Stimulated activated CD8-positive, alpha-beta memory T cell treated with anti-CD3 and anti-CD28 coated beads, Interleukin-12 subunit alpha, Interleukin-12 subunit beta, amount 100 ng/mL, for 24 hours (primary cell): Measurements from ENCODE around the gene TMEM184C.

Source experiments
- DNase-seq: peaks from one replicate; pipeline ENCODE4 v3.0.0-alpha.2; 2020; ENCODE audit errors: extremely low read depth

Gene TMEM184C

DNA sequence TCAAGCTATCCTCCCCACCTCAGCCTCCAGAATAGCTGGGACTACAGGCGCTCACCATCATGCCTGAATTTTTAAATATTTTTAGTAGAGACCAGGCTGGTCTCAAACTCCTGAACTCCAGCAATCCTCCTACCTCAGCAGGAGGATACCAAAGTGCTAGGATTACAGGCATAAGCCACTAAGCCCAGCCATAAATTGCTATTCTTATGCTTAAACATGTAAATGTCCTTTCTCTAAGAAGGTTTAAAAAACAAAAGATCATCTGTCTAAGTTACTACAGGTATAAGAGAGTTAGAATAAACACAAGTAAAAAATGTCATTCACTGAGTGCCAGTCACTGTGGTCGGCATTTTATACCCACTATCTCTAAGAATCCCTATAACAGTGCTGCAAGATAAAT, 38.4 kb downstream of the TMEM184C start:
- DNase-seq = no peak

DNA sequence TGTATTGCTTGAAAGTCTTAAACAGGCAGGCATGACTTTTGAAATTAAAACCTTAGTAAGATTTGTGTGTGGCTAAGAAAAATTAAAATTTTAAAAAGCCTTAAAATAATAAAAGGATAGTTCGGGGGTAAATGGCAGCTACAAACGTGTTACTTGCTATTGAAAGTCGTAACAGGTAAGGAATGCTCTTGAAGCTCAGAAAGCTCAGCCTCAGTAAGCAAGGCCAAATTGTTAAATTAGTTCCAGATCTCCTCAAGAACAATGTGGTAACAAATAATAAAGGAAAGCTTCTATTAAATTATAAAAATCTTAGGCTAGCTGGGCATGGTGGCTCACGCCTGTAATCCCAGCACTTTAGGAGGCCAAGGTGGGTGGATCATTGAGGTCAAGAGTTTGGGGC, 41.3 kb downstream of the TMEM184C start:
- DNase-seq = no peak

DNA sequence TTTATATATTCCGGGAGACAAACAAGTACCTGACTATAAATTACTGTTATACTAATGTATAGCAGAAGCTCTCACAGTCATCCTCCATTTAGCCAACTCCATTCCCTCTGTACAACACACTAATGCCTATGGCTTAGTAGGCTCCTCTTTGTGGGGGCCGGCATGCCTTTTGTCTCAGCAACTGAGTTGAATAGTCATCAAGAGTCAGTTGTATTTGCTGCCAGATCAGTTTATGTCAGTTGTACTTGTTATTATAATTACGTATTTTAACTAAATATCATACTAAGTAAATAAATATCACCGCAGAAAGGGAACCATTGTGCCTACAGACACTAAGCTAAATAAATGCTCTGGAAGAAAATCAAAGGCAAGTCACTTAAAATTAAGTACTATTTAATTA, 56.9 kb downstream of the TMEM184C start:
- DNase-seq = no peak

DNA sequence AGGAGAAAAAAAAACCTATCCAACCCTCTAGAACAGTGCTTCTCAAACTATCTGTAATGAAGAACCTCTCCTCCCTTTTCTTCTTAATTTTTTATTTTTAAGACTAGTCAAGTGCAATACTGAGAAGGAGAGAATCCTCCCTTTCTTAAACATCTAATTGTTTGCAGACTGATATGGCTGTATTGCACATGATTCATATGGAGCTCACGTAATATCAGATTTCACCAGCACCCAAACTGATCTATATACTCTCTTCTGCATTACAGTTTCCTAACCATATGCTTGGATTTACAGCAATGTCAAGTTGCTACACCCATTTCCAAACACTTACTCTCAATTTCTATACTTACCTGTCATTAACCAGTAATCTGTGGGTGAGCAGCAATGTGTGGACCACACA, 57.3 kb downstream of the TMEM184C start:
- DNase-seq = no peak

DNA sequence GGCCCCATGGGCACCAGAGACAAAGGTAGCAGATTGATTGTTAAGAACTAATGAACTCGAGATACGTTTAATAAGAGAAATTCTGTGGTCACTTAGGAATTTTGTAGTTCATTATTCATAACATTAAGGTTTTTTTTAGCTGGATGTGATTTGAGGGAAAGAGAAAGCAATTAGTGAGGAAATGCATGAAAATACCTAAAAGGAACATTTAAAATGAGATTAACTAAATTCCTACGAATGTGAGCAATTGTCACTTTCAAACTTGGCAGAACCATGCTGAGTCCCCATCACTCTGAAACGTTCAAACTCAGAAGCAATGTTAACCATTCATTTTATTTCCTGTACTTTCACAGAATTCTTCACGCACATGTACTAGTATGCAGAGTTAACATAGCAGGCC, 60.9 kb downstream of the TMEM184C start:
- DNase-seq = no peak

DNA sequence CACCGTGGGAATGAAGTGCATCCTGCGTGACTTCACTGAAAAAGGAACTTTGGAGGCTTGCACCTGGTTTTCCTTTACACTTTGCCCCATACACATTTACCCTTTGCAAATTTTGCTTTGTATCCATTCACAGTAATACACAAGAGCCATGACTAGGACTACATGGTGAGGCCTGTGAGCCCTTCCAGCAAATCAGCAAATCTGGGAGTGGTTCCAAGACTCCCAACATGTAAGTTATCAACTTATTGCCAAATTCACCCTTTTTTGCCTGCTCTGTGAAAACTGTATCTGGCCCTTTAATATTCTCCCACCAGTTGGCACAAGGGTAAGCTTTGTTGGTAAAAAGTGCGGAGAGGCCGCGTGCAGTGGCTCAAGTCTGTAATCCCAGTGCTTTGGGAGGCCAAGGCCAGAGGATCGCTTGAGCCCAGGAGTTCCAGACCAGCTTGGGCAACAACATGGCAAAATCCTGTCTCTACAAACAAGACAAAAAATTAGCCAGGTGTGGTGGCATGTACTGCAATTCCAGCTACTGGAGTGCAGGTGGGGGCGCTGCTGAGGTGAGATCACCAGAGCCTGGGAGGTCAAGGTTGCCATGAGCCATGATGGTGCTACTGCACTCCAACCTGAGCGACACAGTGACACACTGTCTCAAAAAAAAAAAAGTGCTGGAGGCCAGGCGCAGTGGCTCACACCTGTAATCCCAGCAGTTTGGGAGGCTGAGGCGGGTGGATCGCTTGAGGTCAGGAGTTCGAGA, 61.8 kb downstream of the TMEM184C start:
- DNase-seq = no peak

DNA sequence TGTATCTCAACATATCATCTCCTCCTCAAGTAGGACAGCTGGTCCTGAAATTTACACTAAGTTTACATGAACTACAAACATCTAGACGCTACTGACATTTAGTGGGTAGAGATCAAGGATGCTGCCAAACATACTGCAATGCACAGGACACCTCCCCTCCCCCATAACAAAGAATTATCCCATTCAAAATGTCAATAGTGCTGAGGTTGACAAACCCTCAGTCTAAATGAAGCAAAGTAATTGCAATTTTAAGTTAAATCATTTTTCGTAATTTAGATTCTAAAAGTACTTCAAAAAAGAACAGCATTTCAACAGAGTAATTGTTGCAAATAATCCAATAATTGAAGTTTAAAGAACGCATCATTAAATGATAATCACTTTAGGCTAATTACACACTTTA, 65.6 kb downstream of the TMEM184C start:
- no peak for DNase-seq

DNA sequence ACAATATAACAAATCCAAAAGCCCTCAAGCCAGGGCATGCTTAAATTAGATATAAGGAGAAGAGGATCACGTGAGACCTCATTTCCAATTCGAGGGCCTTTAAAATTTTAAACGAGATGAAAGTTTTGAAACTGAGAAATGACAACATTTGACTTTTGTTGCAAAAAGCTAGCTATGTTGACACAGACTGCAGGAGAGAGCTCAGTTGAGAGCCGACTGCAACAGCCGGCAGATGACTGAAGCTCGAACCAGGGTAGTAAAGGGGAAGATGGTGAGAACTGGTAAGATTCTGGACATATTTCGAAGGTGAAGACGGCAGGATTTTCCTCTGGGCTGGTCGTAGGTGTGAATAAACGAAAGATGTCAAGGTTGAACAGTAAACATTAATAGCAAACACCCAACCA, 66.0 kb downstream of the TMEM184C start:
- no peak for DNase-seq

DNA sequence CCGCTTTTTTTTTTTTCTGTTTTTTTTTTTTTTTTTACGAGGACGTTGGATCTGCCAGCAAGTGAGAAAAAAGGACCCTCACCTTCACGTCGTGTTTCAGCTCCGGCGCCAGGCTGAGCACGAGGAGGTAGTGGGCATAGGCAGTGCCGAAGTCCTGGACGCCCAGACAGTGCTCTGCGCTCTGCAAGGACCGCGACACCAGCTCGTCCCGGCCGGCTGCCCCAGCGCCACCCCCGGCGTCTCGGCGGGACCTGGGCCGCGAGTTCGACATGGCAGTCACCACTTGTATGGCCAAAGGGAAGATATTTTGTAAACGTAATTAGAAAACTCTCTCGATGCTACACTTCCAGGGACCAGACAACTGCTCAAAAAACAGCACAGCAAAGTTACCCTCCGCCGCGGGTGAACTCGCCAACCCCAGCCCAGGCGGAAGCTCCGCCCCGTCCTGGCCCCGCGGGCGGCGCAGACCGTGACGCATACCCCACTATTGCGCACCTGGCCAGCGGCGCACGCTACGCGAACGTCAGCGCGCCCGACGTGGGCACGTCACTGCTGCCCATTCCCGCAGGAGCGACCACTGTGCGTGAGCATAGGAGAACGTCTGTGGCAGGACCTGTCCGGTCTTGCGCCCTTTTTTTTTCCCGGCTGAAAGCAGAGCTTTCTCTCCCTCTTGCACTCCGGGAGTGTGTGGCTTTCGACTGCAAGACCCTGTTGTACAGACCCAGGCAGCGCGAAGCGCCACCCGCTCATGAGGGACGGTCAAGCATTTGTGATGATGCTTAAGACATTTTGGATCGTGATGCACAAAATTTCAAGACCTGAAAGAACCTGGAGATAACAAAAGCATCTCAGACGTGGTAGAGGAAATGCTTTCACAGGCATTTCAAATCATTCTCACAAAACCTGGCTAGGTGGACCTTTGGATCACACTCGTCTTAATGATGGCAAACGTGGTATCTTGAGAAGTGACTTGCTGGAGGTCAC, 66.8 kb downstream of the TMEM184C start, which contains the start of gene PRMT9:
TSS of gene PRMT9 (minus strand) at position 447 of the 984 bp plus-strand sequence. CDS start at position 271, 176 bp downstream.
- peak; percentile 80 for DNase-seq

DNA sequence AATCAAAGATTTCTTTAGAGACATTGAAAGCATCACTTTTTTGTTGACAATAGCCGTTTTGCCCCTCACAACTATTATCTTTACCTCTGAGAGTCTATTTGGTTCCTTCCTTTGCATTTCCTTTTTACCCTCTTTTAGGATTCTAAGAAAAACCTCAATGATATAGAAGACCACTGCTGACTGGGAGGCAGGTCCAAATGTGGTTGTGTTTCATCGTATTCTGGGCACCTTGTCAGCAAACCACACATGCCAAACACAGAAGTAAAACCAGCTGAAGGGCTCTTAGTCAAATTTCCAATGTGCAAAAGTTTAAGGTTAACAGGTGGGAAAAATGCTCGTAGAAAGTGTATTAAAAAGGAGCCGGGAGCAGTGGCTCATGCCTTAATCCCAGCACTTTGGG, 71.9 kb downstream of the TMEM184C start:
- no peak for DNase-seq

DNA sequence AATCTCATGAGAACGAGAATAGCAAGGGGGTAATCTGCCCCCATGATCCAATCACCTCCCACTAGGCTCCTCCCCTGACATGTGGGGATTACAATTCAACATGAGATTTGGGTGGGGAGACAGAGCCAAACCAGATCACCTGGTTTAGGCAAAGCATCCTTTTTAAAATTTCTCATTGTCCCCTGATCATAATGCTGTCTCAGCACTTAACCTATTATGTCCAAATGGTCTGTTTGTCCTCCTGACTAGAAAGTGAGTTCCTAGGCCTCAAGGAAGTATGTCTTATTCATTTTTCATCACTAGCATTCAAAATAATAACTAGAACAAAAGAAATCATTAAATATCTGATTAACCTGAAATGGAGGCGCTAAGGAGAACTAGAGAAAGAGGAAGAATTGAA, 74.6 kb downstream of the TMEM184C start:
- DNase-seq = no peak

DNA sequence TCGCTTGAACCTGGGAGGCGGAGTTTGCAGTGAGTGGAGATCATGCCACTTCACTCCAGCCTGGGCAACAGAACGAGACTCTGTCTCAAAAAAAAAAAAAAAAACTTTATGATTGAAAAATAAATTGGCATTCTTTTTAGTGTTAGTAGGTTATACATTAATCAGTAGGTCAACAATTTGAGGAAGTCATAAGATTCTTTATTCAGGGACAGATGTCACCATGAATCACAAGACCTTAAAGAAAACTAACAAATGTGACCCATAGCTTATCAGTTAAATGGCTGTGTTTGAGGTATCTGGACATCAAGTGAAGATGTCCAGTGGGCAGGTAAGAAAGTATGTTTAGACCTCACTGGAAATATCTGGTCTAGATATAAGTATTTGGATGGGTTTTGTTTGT, 76.0 kb downstream of the TMEM184C start:
- DNase-seq = no peak

DNA sequence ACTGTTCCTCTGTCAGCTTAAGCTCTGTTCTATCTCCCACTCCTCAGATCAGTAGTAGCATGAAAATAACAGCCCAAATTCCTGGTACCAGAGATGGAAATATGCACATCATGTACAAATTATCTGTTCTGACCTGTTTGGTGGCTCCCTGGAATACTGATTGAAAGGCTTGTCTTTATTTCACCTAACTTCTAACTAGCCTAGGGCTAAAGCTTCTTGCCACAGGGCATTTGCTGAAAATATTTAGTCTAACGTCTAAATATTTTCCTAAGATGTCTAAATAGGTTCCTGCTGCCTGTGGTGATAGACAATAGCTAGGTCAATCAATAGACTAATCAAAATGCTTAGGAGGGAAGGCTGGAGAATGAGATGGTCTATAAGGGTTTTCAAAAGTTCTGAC, 79.7 kb downstream of the TMEM184C start:
- DNase-seq = no peak

DNA sequence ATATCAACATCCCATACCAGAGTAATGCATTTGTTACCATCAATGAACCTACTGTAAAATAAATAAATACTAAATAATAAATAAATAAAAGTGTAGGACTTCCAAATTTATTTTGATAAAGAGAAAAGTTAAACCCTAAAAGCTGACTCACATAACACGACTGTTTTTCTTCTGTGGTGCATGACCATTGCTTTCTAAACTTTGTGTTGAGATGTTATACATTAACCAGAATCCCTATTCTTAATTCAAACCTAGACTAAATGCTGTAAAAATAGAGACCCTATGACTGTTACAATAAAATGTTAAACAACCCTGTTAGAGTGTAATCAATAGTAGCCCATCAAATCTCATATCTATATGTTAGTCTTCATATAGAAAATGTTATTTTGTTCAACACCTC, 87.6 kb downstream of the TMEM184C start:
- DNase-seq = no peak

DNA sequence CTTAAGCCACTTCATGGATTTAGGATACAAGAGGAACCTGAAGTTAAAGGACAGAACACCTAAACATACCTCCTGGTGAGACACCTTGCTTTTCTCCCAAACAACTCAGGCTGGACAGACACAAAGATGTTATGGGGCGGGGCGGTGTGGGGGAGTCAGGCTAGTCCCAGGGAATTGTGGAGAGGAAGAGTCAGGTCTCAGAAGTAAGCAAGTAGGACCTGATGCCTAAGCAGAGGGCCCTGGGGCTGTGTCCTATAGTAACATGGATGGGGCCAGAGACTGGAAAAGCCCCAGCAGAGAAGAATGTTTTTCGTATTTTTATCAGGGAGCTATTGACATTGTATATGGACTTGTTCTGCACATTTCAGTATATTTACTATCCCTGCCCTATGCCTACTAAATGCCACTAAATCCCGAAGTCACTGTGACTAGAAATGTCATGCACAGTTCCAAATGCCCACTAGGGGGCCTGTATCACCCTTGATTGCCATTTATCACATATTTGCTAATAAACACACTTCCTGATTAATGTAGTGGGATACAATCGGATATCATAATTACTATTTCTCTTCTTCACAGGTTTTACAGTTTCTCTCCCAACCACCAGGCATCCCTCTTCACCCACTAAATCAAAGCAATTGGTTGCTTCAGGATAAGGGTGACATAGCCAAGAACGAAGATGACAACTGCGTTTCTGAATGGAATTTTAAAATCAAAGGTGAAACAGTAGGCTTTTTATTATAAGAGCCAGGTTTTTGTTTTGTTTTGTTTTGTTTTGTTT, 90.9 kb downstream of the TMEM184C start:
- no peak for DNase-seq

DNA sequence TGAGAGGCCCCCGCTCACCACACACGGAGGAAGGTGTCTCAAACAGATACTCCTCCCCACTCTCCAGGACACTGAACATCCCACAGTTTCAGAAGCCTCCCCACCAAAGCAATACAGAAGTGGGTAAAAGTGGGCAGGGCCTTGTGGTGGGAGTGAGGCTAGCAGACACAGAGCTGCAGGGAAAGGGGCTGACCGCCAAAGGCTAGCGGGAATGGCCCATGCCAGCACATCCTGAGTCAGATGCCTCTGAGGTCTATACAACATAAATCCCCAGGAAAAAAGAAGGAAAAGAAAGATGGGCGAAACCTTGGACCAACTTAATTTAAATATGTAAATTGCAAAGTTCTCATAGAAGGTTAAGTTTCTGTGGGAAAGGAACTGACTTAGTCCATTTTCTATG, 92.8 kb downstream of the TMEM184C start:
- DNase-seq = no peak

DNA sequence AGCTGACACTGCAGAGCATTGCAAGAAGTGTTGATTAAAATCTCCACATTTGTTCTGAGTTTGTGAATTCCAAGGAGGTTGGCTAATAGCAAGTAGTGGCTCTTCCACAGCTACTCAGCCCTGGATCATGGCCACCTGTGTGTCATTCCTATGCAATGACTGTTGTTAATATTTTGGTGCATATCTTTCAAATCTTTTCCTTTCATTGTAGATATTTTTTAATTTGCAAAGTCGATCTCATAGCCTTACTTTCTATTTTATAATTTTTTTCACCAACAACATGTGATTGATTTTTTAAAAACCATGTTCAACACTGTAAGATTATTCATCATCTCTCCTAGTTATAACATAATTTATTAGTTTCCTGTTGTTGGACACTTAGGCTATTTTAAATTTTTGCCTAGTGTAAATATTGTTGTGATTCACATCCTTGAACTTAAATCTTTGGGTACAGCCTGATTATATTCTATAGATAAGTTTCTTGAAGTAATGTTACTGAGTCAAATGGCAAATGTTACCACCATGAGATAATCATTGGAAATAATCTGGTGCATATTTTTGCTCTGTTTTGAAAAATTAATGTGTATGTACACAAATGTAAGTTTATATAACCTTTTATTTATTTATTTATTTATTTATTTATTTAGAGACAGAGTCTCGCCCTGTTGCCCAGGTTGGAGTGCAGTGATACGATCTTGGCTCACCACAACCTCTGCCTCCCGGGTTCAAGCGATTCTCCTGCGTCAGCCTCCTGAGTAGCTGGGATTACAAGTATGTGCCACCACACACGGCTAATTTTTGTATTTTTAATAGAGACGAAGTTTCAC, 97.6 kb downstream of the TMEM184C start:
- no peak for DNase-seq

DNA sequence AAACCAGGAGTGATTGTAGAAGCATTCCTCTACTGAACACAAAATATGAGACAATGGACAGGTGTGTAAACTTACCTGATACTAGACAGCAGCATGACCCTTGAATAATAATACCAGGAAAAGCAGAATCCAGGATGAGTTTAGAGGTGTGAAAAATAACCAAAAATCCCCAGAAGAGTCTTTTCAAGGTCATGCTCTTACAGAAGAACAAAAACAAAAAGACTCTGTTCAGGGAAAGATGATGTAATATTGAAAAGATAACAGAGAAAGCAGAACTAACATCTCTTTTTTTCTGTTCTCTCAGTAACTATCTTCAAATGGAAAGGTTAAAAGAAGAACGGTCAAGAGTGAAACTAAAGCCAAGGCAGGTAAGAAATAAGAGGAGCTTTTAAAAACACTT, 100.7 kb downstream of the TMEM184C start:
- no peak for DNase-seq
